ENCODE measurements around the gene AHI1. TPM values are rescaled to one million over a fixed set of nuclear protein-coding genes. Genes with fewer than 3 reads are reported as not detected.

AHI1 gene
- total RNA-seq, 1 donor from 2014 or later, result 5.4 TPM

DNA sequence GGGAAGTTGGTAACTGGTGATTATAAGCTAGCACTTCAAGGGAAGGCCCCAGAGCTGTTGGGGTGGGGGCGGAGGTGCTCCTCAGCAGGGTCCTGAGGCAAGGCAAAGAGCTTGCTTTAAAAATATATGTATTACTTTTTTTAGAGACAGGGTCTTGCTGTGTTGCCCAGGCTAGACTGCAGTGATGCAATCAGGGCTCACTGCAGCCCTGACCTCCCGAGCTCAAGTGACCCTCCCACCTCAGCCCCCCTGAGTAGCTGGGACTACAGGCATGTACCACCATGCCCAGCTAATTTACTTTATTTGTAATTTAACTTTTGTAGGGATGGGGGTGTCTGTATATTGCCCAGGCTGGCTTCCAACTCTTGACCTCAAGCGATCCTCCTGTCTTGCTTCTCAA lies 229.3 kb downstream of the AHI1 start:
- TF ChIP-seq CTCF (IDR thresholded peaks at IDR 0.05), result no peak
- no peaks in the 10 kb centered on the region for H3K36me3 ChIP-seq
- no peaks in the 10 kb centered on the region for H3K9me3 ChIP-seq
- intact Hi-C loops (cut with DNase I), result no loop called here
- no peak for DNase-seq (ENCODE audit: low spot score in 2 of 2)
- H3K27ac ChIP-seq, result no peak overlapping the region
- no peak overlapping the region for H3K4me3 ChIP-seq
- H3K27me3 ChIP-seq, result no peaks in the 10 kb centered on the region
- no peaks in the 10 kb centered on the region for H3K4me1 ChIP-seq

DNA sequence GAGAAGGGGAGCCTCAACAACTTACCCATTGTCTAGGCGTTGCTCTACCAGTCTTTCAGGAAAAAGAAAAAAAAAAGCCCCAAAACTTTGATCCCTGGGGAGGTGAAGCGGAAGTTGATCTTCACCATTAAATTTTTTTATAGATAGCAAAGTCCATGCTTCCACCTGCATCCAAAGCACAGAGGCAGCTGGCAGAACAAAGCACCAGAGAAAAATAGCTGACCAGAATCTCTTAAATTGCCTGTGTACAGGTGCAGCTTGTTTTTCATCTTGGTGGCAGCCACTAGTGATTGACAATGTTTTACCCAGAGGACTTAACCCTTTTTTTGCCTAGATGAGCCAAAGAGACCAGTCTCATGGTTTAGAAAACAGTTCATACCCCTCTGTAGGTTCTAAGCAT lies 230.5 kb downstream of the AHI1 start:
- no peak for TF ChIP-seq CTCF (IDR thresholded peaks at IDR 0.05)
- no peaks in the 10 kb centered on the region for H3K4me1 ChIP-seq
- no peak overlapping the region for H3K27ac ChIP-seq
- no peaks in the 10 kb centered on the region for H3K36me3 ChIP-seq
- H3K27me3 ChIP-seq, result no peaks in the 10 kb centered on the region
- no peaks in the 10 kb centered on the region for H3K9me3 ChIP-seq
- no peak overlapping the region for H3K4me3 ChIP-seq
- DNase-seq (ENCODE audit: low spot score in 2 of 2), result no peak
- intact Hi-C loops (cut with DNase I), result no loop called here

- no peaks in the 10 kb centered on the region for H3K4me1 ChIP-seq
- H3K27ac ChIP-seq, result no peak overlapping the region
- no peak overlapping the region for H3K4me3 ChIP-seq
- DNase-seq (ENCODE audit: low spot score in 2 of 2), result no peak
- TF ChIP-seq CTCF (IDR thresholded peaks at IDR 0.05), result no peak
- no peaks in the 10 kb centered on the region for H3K9me3 ChIP-seq
- intact Hi-C loops (cut with DNase I), result no loop called here
- no peaks in the 10 kb centered on the region for H3K36me3 ChIP-seq
- H3K27me3 ChIP-seq, result no peaks in the 10 kb centered on the region
These were observed 230.9 kb downstream of the AHI1 start for GRCh38 chr6:135266675-135267074.

GRCh38 chr6:135265278-135265677 lies 232.3 kb downstream of the AHI1 start:
- Histone ChIP-seq H3K9me3 (no peaks in the 10 kb centered on the region), H3K36me3 (no peaks in the 10 kb centered on the region), H3K27ac (no peak overlapping the region), H3K4me3 (no peak overlapping the region), H3K4me1 (no peaks in the 10 kb centered on the region), H3K27me3 (no peaks in the 10 kb centered on the region)
- intact Hi-C loops (cut with DNase I), result no loop called here
- no peak for TF ChIP-seq CTCF (IDR thresholded peaks at IDR 0.05)
- no peak for DNase-seq (ENCODE audit: low spot score in 2 of 2)

- TF ChIP-seq CTCF (IDR thresholded peaks at IDR 0.05), result no peak
- H3K27ac ChIP-seq, result no peak overlapping the region
- intact Hi-C loops (cut with DNase I), result no loop called here
These were observed 235.4 kb downstream of the AHI1 start for GRCh38 chr6:135261872-135262725.

More at GRCh38 chr6:135261872-135262725, 235.4 kb downstream of the AHI1 start:
- Histone ChIP-seq H3K27me3 (no peaks in the 10 kb centered on the region), H3K9me3 (no peaks in the 10 kb centered on the region), H3K36me3 (no peaks in the 10 kb centered on the region), H3K4me1 (no peaks in the 10 kb centered on the region), H3K4me3 (no peak overlapping the region)
- no peak for DNase-seq (ENCODE audit: low spot score in 2 of 2)

All from ascending aorta (tissue), 2 donors.